Muscle layer of duodenum (tissue), 2 donors: ENCODE data around the gene ASL.
"Not testable (repeated sequence)": the region's sequence is repeated elsewhere in the genome, so short reads cannot be mapped to it uniquely, and the experiment has no call there.

Experiments used
- H3K27ac ChIP-seq: one replicate; pipeline ENCODE4 v1.7.0; 2013; ENCODE audit warnings: mild to moderate bottlenecking, low read length
- H3K27me3 ChIP-seq: one replicate; pipeline ENCODE4 v1.7.0; 2013; ENCODE audit warnings: low read depth, mild to moderate bottlenecking, control low read depth, low read length
- H3K36me3 ChIP-seq, 2 donors: one replicate each; pipeline ENCODE4 v1.7.0; 2013; ENCODE audit warnings: low read length in 2 of 2, control low read depth in 1 of 2, mild to moderate bottlenecking in 1 of 2; ENCODE audit not compliant: insufficient read depth in 2 of 2, control insufficient read depth in 1 of 2
- H3K4me1 ChIP-seq, 2 donors: one replicate each; pipeline ENCODE4 v1.7.0; 2013; ENCODE audit warnings: low read length in 2 of 2, mild to moderate bottlenecking in 2 of 2, control low read depth in 1 of 2, moderate library complexity in 1 of 2; ENCODE audit not compliant: insufficient read depth in 2 of 2, control insufficient read depth in 1 of 2
- H3K4me3 ChIP-seq, 2 donors: one replicate each; pipeline ENCODE4 v1.7.0; 2013; ENCODE audit warnings: low read length in 2 of 2, low read depth in 1 of 2, mild to moderate bottlenecking in 1 of 2
- H3K9me3 ChIP-seq, 2 donors: one replicate each; pipeline ENCODE4 v1.7.0; 2013; ENCODE audit warnings: low read length in 2 of 2, control low read depth in 1 of 2, mild to moderate bottlenecking in 1 of 2; ENCODE audit not compliant: control insufficient read depth in 1 of 2
- donor health status: healthy.

The ASL gene

DNA sequence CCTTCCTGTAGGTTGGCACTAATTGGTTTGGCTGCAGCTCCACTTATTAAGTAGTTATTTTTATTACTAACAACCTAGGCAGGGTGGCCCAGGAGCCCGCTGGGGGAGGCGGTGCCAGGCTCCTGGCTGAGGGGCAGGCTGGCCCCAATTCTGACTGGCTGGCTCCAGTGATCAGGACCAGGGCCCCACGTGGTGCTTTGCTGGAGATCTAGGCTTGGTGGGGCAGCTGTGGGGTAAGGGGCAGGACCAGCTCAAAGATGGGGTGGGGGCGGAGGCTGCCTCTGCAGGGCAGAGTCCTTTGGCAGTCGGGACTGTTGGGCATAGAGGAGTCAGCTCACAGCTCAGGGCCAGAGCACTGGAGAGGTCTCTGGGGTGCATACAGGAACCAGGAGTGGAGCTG lies 2.4 kb downstream of the ASL start:
- H3K4me3 ChIP-seq = no peak overlapping the region
- peaks cover 3 to 11% of the 10 kb centered on the region in 2 donors for H3K4me1 ChIP-seq
- H3K27me3 ChIP-seq = no peaks in the 10 kb centered on the region
- no peaks in the 10 kb centered on the region for H3K9me3 ChIP-seq
- no peak overlapping the region for H3K27ac ChIP-seq
- H3K36me3 ChIP-seq = peaks cover 0 to 6% of the 10 kb centered on the region in 2 donors

DNA sequence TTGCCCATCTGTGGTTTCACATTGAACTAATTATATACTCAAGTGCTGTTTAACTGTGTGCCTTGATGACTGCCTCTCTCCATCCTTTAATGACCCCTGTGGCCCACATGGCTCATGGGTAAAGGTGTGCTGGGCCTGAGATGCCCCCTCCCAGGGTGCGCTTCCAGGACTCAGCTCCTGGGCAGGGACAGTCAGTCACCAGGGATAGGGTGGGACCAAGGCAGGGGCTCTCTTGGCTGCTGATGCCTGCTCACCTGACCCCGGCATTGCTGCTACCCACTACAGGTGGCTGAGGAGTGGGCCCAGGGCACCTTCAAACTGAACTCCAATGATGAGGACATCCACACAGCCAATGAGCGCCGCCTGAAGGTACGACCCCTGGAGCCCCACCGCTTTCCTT lies 6.5 kb downstream of the ASL start:
- Histone ChIP-seq H3K4me1 (peaks cover under 1% of the 10 kb centered on the region in 2 donors), H3K36me3 (peaks cover 3 to 26% of the 10 kb centered on the region in 2 donors), H3K27me3 (no peaks in the 10 kb centered on the region), H3K4me3 (no peak overlapping the region), H3K27ac (no peak overlapping the region), H3K9me3 (no peaks in the 10 kb centered on the region)

DNA sequence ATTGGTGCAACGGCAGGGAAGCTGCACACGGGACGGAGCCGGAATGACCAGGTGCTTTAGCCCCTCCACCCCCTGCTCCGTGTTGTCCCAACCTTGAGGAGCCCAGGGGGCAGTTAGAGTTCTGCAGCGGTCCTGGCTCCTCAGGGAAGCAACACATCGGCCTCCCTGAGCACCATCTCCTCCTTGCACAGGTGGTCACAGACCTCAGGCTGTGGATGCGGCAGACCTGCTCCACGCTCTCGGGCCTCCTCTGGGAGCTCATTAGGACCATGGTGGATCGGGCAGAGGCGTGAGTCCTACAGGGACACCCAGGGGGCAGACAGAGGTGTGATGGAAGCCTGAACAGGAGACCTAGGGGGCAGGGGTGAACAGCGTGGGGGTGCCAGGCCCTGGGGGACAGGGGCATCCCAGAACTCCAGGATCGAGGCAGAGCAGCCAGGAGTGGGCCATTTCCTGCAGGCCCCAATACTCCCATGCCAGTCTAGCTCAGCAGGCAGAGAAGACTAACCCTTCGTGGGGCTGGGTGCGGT lies 7.3 kb downstream of the ASL start:
- Histone ChIP-seq H3K27me3 (no peaks in the 10 kb centered on the region), H3K9me3 (no peaks in the 10 kb centered on the region), H3K4me1 (no peaks in the 10 kb centered on the region), H3K27ac (no peak overlapping the region), H3K4me3 (no peak overlapping the region), H3K36me3 (peaks cover 3 to 30% of the 10 kb centered on the region in 2 donors)

DNA sequence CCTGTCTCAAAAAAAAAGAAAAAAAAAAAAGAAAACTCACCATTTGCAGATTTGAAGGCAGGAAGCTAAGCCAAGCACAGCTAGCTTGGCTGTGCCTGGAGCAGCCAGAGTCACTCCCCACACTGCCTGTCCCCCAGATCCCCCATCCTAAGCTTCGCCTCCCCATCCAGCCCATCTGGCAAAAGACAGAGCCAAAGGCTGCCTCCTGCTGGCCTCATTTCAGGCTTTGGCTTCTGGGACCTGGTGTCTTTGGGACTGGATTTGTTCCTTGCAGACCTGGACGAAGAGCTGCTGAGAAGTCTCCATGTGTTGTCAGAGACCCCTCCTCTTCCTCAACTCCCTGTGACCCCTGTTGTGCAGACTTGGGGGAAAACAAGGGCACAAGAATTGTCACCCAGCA lies 8.1 kb downstream of the ASL start:
- Histone ChIP-seq H3K4me1 (no peaks in the 10 kb centered on the region), H3K27me3 (no peaks in the 10 kb centered on the region), H3K9me3 (no peaks in the 10 kb centered on the region), H3K4me3 (no peak overlapping the region), H3K36me3 (peaks cover 3 to 31% of the 10 kb centered on the region in 2 donors), H3K27ac (no peak overlapping the region)

DNA sequence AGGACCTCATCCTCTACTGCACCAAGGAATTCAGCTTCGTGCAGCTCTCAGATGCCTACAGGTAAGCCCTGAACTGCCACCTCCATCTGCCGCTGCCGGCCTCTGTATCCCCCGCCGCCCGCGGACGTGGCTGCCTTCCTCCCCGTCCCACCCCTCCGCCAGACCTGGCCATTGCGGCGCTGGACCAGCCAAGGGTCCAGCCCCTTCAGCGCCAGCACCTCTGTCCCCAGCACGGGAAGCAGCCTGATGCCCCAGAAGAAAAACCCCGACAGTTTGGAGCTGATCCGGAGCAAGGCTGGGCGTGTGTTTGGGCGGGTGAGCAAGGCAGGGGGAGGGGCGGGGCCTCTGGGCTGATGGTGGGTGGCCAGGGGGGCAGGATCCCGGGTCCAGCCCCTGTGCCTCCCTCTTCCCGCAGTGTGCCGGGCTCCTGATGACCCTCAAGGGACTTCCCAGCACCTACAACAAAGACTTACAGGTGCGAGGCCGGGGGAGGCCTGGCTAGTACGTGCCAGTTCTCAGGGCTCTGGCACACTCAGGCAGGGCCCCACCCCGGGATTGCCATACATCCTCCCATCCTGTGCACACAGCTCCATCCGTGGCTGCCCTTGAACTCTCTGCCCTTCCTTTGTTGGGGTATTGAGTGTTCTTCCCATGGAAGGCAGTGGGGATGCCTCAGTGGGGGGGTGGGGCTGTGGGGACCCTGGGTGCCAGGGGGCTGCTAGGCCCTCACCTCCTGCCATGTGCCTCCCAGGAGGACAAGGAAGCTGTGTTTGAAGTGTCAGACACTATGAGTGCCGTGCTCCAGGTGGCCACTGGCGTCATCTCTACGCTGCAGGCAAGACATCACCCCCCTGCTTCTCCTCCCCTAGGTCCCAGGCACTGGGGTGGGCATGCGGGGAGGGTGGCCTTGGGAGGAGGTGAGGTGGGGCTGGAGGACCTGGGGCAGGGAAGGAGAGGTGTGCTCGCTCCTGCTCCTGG lies 13.5 kb downstream of the ASL start:
- Histone ChIP-seq H3K27ac (no peak overlapping the region), H3K4me1 (no peaks in the 10 kb centered on the region), H3K4me3 (no peak overlapping the region), H3K27me3 (no peaks in the 10 kb centered on the region), H3K9me3 (no peaks in the 10 kb centered on the region), H3K36me3 (peaks cover 0 to 33% of the 10 kb centered on the region in 2 donors)

GRCh38 chr7:66092654-66093053 lies 17.0 kb downstream of the ASL start:
- Histone ChIP-seq H3K9me3 (no peaks in the 10 kb centered on the region), H3K36me3 (peaks cover 0 to 14% of the 10 kb centered on the region in 2 donors), H3K4me3 (no peak overlapping the region), H3K27me3 (no peaks in the 10 kb centered on the region), H3K4me1 (no peaks in the 10 kb centered on the region), H3K27ac (no peak overlapping the region)

DNA sequence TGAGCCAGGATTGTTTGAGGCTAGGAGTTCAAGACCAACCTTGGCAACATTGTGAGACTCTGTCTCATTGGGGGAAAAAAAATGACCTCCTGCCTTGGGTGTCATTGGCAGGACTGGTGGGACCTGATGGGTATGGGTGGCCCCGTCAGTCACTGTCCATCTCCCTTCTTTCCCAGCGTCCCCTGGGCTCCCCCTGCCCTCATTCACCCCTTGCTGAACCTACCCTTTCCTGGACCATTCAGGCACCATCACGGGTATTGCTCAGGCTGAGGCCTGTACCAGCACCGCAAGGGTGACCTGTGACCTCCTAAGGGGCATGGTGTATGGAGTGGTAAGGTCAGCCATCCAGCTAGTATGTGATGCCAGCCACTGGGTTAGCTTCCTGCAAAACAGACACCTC lies 19.4 kb downstream of the ASL start:
- no peak overlapping the region for H3K4me3 ChIP-seq
- no peaks in the 10 kb centered on the region for H3K27me3 ChIP-seq
- H3K9me3 ChIP-seq = no peaks in the 10 kb centered on the region
- no peak overlapping the region for H3K27ac ChIP-seq
- H3K36me3 ChIP-seq = peaks cover 0 to 8% of the 10 kb centered on the region in 2 donors
- peaks cover 0 to 5% of the 10 kb centered on the region in 2 donors for H3K4me1 ChIP-seq

GRCh38 chr7:66099232-66099550 lies 23.6 kb downstream of the ASL start:
- Histone ChIP-seq H3K9me3 (no peaks in the 10 kb centered on the region), H3K4me3 (no peak overlapping the region), H3K4me1 (peaks cover 0 to 5% of the 10 kb centered on the region in 2 donors), H3K27me3 (no peaks in the 10 kb centered on the region), H3K36me3 (no peaks in the 10 kb centered on the region), H3K27ac (no peak overlapping the region)

DNA sequence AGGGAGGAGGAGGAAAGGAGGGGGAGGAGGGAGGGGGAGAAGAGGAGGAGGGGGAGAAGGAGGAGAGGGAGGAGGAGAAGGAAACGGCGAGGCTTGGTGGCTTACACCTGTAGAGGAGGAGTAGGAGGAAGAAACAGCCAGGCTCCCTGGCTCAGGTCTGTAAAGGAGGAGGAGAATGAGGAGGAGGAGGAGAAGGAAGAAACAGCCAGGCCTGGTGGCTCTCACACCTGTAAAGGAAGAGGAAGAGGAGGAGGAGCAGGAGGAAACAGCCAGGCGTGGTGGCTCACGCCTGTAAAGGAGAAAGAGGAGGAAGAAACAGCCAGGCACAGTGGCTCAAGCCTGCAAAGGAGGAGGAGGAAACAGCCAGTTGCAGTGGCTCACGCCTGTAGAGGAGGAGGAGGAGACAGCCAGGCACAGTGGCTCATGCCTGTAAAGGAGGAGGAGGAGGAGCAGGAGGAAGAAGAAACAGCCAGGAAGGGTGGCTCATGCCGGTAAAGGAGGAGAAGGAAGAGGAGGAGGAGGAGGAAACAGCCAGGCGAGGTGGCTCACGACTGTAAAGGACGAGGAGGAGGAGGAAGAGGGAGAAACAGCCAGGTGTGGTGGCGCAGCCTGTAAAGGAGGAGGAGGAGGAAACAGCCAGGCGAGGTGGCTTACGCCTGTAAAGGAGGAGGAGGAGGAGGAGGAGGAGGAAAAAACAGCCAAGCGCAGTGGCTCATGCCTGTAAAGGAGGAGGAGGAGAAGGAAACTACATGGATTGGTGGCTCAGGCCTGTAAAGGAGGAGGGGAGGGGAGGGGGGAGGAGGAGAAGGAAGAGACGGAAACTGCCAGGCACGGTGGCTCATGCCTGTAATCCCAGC lies 24.2 kb downstream of the ASL start:
- peak overlapping the region; percentile 79 for H3K27ac ChIP-seq
- no peaks in the 10 kb centered on the region for H3K27me3 ChIP-seq
- H3K4me1 ChIP-seq = peaks cover 0 to 5% of the 10 kb centered on the region in 2 donors
- no peaks in the 10 kb centered on the region for H3K9me3 ChIP-seq
- peak overlapping the region; percentile 57 to 65 for H3K4me3 ChIP-seq
- no peaks in the 10 kb centered on the region for H3K36me3 ChIP-seq

DNA sequence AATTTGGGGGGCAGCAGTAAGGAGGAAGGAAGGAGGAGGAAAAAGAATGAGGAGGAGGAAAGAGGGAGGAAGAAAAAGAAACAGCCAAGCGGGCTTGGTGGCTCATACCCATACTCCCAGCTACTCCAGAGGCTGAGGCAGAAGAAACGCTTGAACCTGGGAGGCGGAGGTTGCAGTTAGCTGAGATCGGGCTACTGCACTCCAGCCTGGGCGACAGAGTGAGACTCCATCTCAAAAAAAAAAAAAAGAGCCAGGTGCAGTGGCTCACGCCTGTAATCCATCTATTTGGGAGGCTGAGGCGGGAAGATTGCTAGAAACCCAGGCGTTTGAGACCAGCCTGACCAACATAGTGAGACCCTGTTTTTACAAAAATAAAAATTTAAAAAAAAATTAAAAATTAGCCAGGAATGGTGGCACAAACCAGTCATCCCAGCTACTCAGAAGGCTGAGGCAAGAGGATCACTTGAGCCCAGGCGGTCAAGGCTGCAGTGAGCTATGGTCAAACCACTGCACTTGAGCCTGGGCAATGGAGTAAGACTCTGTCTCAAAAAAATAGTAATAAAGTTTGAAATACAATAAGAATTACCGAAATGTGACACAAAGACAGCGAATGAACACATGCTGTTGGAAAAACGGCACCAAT lies 24.9 kb downstream of the ASL start:
- Histone ChIP-seq H3K27ac (no peak overlapping the region), H3K4me3 (peak overlapping the region; percentile 57 to 65), H3K36me3 (no peaks in the 10 kb centered on the region), H3K9me3 (no peaks in the 10 kb centered on the region), H3K4me1 (peaks cover 0 to 5% of the 10 kb centered on the region in 2 donors), H3K27me3 (no peaks in the 10 kb centered on the region)

DNA sequence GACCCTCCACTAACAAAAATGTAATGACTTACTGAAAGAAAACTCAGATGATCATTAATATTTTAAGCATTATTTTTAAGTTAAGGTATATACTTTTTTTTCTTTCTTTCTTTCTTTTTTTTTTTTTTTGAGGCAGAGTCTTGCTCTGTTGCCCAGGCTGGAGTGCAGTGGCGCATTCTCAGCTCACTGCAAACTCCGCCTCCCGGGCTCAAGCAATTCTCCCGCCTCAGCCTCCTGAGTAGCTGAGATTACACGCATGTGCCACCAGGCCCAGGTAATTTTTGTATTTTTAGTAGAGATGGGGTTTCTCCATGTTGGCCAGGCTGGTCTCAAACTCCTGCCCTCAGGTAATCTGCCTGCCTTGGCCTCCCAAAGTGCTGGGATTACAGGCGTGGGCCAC lies 26.5 kb downstream of the ASL start:
- H3K4me3 ChIP-seq, H3K9me3 ChIP-seq, H3K36me3 ChIP-seq, H3K27ac ChIP-seq, H3K27me3 ChIP-seq, H3K4me1 ChIP-seq: not testable (repeated sequence)
